SK-N-SH treated with all-trans-retinoic acid at 6 μM for 48 hours (cell line): Measurements from ENCODE around the gene PTGS1.

ENCODE experiments used
- ATAC-seq: fragments of 200-7000 bp; cut with Tn5 transposase; 3 replicates; pipeline ENCODE4 v1.9.1; 2020; ENCODE audit warnings: mild to moderate bottlenecking, moderate library complexity
- ARNTL ChIP-seq: fragments of 450-650 bp; formaldehyde crosslinking; IDR thresholded peaks from 2 replicates; pipeline ENCODE4 v1.5.0; 2020; ENCODE audit warnings: low read depth, mild to moderate bottlenecking, moderate library complexity, borderline replicate concordance
- CSDC2 ChIP-seq: fragments of 250-450 bp; sonication (Bioruptor Pico); IDR thresholded peaks from 2 replicates; pipeline ENCODE4 v1.5.0; 2020; ENCODE audit warnings: mild to moderate bottlenecking, moderate library complexity
- GLIS3 ChIP-seq: fragments of 250-450 bp; sonication (Bioruptor Pico); IDR thresholded peaks from 2 replicates; pipeline ENCODE4 v1.5.0; 2020; ENCODE audit warnings: mild to moderate bottlenecking, moderate library complexity
- ISL1 ChIP-seq: fragments of 250-450 bp; sonication (Bioruptor Pico); IDR thresholded peaks from 2 replicates; pipeline ENCODE4 v2.1.2; 2022; ENCODE audit warnings: mild to moderate bottlenecking, moderate library complexity
- OSR1 ChIP-seq: fragments of 250-450 bp; sonication (Bioruptor Pico); IDR thresholded peaks from 2 replicates; pipeline ENCODE4 v1.8.0; 2022; ENCODE audit warnings: moderate library complexity, mild to moderate bottlenecking, inconsistent platforms
- PPARA ChIP-seq: fragments of 250-450 bp; sonication (Bioruptor Pico); IDR thresholded peaks from 2 replicates; pipeline ENCODE4 v1.5.0; 2020; ENCODE audit warnings: mild to moderate bottlenecking, borderline replicate concordance
- RARB ChIP-seq: fragments of 250-450 bp; sonication (Bioruptor Pico); IDR thresholded peaks from 2 replicates; pipeline ENCODE4 v1.8.0; 2021; ENCODE audit warnings: mild to moderate bottlenecking, moderate library complexity
- SNAI2 ChIP-seq: fragments of 250-450 bp; sonication (Bioruptor Pico); IDR thresholded peaks from 2 replicates; pipeline ENCODE4 v1.5.0; 2020; ENCODE audit warnings: mild to moderate bottlenecking, moderate library complexity
- TCF4 ChIP-seq: fragments of 250-450 bp; sonication (Bioruptor Pico); IDR thresholded peaks from 2 replicates; pipeline ENCODE4 v1.8.0; 2021; ENCODE audit warnings: mild to moderate bottlenecking, moderate library complexity, borderline replicate concordance
- TOX ChIP-seq: fragments of 250-450 bp; sonication (Bioruptor Pico); IDR thresholded peaks from 2 replicates; pipeline ENCODE4 v1.8.0; 2021; ENCODE audit warnings: mild to moderate bottlenecking, moderate library complexity, borderline replicate concordance
- ZC3H10 ChIP-seq: fragments of 250-450 bp; sonication (Bioruptor Pico); IDR thresholded peaks from 2 replicates; pipeline ENCODE4 v1.5.1; 2021; ENCODE audit warnings: mild to moderate bottlenecking, moderate library complexity
- ZFP3 ChIP-seq: fragments of 250-450 bp; sonication (Bioruptor Pico); IDR thresholded peaks from 2 replicates; pipeline ENCODE4 v1.5.0; 2020; ENCODE audit warnings: mild to moderate bottlenecking, moderate library complexity
- ZFP30 ChIP-seq: fragments of 450-650 bp; formaldehyde crosslinking; IDR thresholded peaks from 2 replicates; pipeline ENCODE4 v1.5.0; 2022; ENCODE audit warnings: mild to moderate bottlenecking, moderate library complexity
- ZNF70 ChIP-seq: fragments of 450-650 bp; formaldehyde crosslinking; IDR thresholded peaks from 2 replicates; pipeline ENCODE4 v1.5.0; 2020; ENCODE audit warnings: mild to moderate bottlenecking, moderate library complexity
- ZNF8 ChIP-seq: fragments of 450-650 bp; formaldehyde crosslinking; IDR thresholded peaks from 2 replicates; pipeline ENCODE4 v1.5.0; 2020; ENCODE audit warnings: mild to moderate bottlenecking, moderate library complexity
- TF ChIP-seq, protein P1 (sequence below): fragments of 250-450 bp; sonication (Bioruptor Pico); IDR thresholded peaks from 2 replicates; pipeline ENCODE4 v1.5.1; 2020; ENCODE audit warnings: low read depth, mild to moderate bottlenecking, moderate library complexity
- TF ChIP-seq, protein P2 (sequence below): fragments of 250-450 bp; sonication (Bioruptor Pico); IDR thresholded peaks from 2 replicates; pipeline ENCODE4 v1.5.1; 2021; ENCODE audit warnings: mild to moderate bottlenecking, moderate library complexity
- TF ChIP-seq, protein P3 (sequence below): fragments of 250-450 bp; sonication (Bioruptor Pico); IDR thresholded peaks from 2 replicates; pipeline ENCODE4 v1.5.0; 2020; ENCODE audit warnings: mild to moderate bottlenecking, moderate library complexity
- TF ChIP-seq, protein P4 (sequence below): fragments of 250-450 bp; sonication (Bioruptor Pico); IDR thresholded peaks from 2 replicates; pipeline ENCODE4 v1.8.0; 2021; ENCODE audit warnings: low read depth, mild to moderate bottlenecking, moderate library complexity, borderline replicate concordance
- TF ChIP-seq, protein P5 (sequence below): fragments of 250-450 bp; sonication (Bioruptor Pico); IDR thresholded peaks from 2 replicates; pipeline ENCODE4 v1.8.0; 2020; ENCODE audit warnings: mild to moderate bottlenecking, moderate library complexity, borderline replicate concordance

Gene PTGS1

DNA sequence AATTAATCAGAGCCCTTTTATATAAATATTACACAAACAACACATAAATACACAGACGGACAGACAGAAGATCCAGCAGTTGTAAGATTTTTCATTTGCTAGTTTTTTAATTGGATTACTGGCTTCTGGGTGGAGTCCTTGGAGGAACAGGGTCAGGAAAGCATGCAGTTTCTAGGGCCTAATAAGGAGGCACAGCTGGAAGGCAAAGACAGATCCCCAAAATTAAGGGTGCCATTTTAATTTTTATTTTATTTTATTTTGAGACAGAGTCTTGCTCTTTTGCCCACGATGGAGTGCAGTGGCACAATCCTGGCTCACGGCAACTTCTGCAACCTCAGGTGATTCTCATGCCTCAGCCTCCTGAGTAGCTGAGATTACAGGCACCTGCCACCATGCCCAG, 49.5 kb downstream of the PTGS1 start:
- no peak for ATAC-seq
- no peak for TF ChIP-seq PPARA (CRISPR knock-in tag)
- TF ChIP-seq ZNF8 = no peak
- TF ChIP-seq, protein P1, sequence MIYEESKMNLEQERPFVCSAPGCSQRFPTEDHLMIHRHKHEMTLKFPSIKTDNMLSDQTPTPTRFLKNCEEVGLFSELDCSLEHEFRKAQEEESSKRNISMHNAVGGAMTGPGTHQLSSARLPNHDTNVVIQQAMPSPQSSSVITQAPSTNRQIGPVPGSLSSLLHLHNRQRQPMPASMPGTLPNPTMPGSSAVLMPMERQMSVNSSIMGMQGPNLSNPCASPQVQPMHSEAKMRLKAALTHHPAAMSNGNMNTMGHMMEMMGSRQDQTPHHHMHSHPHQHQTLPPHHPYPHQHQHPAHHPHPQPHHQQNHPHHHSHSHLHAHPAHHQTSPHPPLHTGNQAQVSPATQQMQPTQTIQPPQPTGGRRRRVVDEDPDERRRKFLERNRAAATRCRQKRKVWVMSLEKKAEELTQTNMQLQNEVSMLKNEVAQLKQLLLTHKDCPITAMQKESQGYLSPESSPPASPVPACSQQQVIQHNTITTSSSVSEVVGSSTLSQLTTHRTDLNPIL (CRISPR knock-in tag) = no peak

DNA sequence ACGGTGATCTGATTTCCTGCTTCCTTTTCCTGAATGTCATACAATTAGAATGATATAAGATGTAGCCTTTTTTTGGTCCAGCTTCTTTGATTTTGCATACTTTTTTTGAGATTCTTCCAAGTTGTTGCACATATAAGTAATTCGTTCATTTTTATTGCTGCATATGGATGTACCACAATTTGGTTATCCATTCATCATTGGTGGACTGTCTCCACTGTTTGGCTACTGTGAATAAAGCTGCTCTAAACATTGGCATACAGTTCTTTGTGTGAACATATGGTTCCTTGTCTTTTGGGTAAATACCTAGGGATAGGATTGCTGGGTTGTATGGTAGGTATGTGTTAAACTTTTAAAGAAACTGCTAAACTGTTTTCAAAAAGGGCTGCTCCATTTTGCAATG, 54.3 kb downstream of the PTGS1 start:
- ATAC-seq = no peak
- no peak for TF ChIP-seq ZFP30 (CRISPR knock-in tag)
- TF ChIP-seq CSDC2 (CRISPR knock-in tag) = no peak
- no peak for TF ChIP-seq ZNF70 (CRISPR knock-in tag)
- TF ChIP-seq, protein P2, sequence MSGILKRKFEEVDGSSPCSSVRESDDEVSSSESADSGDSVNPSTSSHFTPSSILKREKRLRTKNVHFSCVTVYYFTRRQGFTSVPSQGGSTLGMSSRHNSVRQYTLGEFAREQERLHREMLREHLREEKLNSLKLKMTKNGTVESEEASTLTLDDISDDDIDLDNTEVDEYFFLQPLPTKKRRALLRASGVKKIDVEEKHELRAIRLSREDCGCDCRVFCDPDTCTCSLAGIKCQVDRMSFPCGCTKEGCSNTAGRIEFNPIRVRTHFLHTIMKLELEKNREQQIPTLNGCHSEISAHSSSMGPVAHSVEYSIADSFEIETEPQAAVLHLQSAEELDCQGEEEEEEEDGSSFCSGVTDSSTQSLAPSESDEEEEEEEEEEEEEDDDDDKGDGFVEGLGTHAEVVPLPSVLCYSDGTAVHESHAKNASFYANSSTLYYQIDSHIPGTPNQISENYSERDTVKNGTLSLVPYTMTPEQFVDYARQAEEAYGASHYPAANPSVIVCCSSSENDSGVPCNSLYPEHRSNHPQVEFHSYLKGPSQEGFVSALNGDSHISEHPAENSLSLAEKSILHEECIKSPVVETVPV (CRISPR knock-in tag) = no peak
- TF ChIP-seq TCF4 (CRISPR knock-in tag) = no peak
- TF ChIP-seq ZFP3 (CRISPR knock-in tag) = no peak
- TF ChIP-seq, protein P3, sequence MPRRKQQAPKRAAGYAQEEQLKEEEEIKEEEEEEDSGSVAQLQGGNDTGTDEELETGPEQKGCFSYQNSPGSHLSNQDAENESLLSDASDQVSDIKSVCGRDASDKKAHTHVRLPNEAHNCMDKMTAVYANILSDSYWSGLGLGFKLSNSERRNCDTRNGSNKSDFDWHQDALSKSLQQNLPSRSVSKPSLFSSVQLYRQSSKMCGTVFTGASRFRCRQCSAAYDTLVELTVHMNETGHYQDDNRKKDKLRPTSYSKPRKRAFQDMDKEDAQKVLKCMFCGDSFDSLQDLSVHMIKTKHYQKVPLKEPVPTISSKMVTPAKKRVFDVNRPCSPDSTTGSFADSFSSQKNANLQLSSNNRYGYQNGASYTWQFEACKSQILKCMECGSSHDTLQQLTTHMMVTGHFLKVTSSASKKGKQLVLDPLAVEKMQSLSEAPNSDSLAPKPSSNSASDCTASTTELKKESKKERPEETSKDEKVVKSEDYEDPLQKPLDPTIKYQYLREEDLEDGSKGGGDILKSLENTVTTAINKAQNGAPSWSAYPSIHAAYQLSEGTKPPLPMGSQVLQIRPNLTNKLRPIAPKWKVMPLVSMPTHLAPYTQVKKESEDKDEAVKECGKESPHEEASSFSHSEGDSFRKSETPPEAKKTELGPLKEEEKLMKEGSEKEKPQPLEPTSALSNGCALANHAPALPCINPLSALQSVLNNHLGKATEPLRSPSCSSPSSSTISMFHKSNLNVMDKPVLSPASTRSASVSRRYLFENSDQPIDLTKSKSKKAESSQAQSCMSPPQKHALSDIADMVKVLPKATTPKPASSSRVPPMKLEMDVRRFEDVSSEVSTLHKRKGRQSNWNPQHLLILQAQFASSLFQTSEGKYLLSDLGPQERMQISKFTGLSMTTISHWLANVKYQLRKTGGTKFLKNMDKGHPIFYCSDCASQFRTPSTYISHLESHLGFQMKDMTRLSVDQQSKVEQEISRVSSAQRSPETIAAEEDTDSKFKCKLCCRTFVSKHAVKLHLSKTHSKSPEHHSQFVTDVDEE (CRISPR knock-in tag) = no peak
- TF ChIP-seq ISL1 = no peak
- TF ChIP-seq, protein P4, sequence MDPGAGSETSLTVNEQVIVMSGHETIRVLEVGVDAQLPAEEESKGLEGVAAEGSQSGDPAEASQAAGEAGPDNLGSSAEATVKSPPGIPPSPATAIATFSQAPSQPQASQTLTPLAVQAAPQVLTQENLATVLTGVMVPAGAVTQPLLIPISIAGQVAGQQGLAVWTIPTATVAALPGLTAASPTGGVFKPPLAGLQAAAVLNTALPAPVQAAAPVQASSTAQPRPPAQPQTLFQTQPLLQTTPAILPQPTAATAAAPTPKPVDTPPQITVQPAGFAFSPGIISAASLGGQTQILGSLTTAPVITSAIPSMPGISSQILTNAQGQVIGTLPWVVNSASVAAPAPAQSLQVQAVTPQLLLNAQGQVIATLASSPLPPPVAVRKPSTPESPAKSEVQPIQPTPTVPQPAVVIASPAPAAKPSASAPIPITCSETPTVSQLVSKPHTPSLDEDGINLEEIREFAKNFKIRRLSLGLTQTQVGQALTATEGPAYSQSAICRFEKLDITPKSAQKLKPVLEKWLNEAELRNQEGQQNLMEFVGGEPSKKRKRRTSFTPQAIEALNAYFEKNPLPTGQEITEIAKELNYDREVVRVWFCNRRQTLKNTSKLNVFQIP = no peak
- no peak for TF ChIP-seq SNAI2 (CRISPR knock-in tag)
- TF ChIP-seq ZNF8 = no peak
- TF ChIP-seq ARNTL (CRISPR knock-in tag) = no peak
- TF ChIP-seq TOX (CRISPR knock-in tag) = no peak
- no peak for TF ChIP-seq RARB (CRISPR knock-in tag)
- TF ChIP-seq ZC3H10 (CRISPR knock-in tag) = no peak
- no peak for TF ChIP-seq GLIS3
- TF ChIP-seq, protein P5, sequence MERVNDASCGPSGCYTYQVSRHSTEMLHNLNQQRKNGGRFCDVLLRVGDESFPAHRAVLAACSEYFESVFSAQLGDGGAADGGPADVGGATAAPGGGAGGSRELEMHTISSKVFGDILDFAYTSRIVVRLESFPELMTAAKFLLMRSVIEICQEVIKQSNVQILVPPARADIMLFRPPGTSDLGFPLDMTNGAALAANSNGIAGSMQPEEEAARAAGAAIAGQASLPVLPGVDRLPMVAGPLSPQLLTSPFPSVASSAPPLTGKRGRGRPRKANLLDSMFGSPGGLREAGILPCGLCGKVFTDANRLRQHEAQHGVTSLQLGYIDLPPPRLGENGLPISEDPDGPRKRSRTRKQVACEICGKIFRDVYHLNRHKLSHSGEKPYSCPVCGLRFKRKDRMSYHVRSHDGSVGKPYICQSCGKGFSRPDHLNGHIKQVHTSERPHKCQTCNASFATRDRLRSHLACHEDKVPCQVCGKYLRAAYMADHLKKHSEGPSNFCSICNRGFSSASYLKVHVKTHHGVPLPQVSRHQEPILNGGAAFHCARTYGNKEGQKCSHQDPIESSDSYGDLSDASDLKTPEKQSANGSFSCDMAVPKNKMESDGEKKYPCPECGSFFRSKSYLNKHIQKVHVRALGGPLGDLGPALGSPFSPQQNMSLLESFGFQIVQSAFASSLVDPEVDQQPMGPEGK = no peak

DNA sequence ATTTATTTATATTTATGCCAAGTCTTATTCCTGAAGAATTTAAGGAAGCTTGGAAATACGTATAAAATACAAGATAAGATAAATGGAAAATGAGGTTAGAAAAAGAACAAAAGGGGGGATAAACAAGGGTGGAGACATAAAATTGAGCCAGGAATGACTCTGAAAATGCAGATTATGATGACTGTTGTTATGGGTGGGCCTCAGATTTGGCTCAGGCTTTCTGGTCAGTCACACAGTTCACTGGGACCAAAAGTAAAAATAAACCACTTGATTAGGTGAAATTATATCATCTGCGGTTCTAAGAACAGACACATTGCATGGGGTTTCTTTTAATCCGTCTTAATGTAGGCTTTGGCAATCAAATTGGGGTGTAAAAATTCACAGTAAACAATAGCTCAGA, 55.9 kb downstream of the PTGS1 start:
- ATAC-seq = no peak
- TF ChIP-seq SNAI2 (CRISPR knock-in tag) = no peak
- TF ChIP-seq ISL1 = no peak
- TF ChIP-seq RARB (CRISPR knock-in tag) = no peak
- no peak for TF ChIP-seq ZFP30 (CRISPR knock-in tag)
- no peak for TF ChIP-seq CSDC2 (CRISPR knock-in tag)
- no peak for TF ChIP-seq OSR1 (CRISPR knock-in tag)

DNA sequence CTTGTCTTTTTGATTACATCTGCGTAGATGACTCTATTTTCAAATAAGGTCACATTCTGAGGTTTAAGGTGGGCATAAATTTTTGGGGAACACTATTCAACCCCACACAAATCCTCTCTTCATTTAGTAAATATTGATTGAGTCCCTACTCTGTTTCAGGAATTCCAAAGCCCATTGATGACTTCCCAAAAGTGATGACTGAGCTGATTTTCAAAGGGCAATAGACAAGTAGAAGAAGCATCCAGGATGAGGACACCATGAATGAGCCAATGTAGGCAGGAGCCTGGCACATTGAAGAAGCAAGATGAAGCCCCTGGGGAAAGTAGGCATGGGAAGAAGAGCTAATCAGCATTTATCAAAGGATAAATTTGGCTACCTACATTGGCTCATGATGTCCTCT, 71.7 kb downstream of the PTGS1 start:
- ATAC-seq = no peak
- no peak for TF ChIP-seq ISL1
- TF ChIP-seq ARNTL (CRISPR knock-in tag) = no peak
- TF ChIP-seq, protein P3 (CRISPR knock-in tag) = no peak
- TF ChIP-seq, protein P5 = no peak
- TF ChIP-seq PPARA (CRISPR knock-in tag) = no peak
